CD14-positive monocyte (primary cell): ENCODE measurements around the gene EXOC4. TPM values are rescaled to one million over a fixed set of nuclear protein-coding genes. Genes with fewer than 3 reads are reported as not detected.

Experiments used
- DNase-seq, 3 donors: peaks; one replicate each; pipeline ENCODE4 v3.0.0-alpha.2; 2011 to 2022
- H2AFZ ChIP-seq: 2 replicates; pipeline ENCODE4 v1.6.0; 2012; ENCODE audit warnings: mild to moderate bottlenecking, low read depth, low read length, inconsistent platforms; ENCODE audit not compliant: insufficient read depth, poor library complexity, severe bottlenecking
- H3K27ac ChIP-seq, 2 donors: 1 replicate in 1 of 2; 2 replicates in 1 of 2; pipeline ENCODE4 v1.5.1; 2012 to 2013; ENCODE audit warnings: low read length in 2 of 2, control low read depth in 1 of 2, inconsistent platforms in 1 of 2, low read depth in 1 of 2, mild to moderate bottlenecking in 1 of 2
- H3K27me3 ChIP-seq, 2 donors: one replicate each; pipeline versions ENCODE4 v1.6.0 to v1.6.1; 2011 to 2013; ENCODE audit warnings: low read length in 2 of 2; ENCODE audit not compliant: control insufficient read depth in 2 of 2, insufficient read depth in 2 of 2
- H3K36me3 ChIP-seq, 2 donors: replicated peaks in 1 of 2; 1 replicate in 1 of 2; 2 replicates in 1 of 2; pipeline versions ENCODE4 v1.5.1 to v1.6.1; 2012 to 2013; ENCODE audit warnings: low read length in 2 of 2, control low read depth in 1 of 2, inconsistent platforms in 1 of 2, mild to moderate bottlenecking in 1 of 2; ENCODE audit not compliant: insufficient read depth in 2 of 2, control insufficient read depth in 1 of 2
- H3K4me1 ChIP-seq, 2 donors: 1 replicate in 1 of 2; 2 replicates in 1 of 2; pipeline versions ENCODE4 v1.5.1 to v1.6.1; 2012 to 2013; ENCODE audit warnings: low read length in 2 of 2, control low read depth in 1 of 2, inconsistent platforms in 1 of 2, mild to moderate bottlenecking in 1 of 2, moderate library complexity in 1 of 2; ENCODE audit not compliant: insufficient read depth in 2 of 2, control insufficient read depth in 1 of 2
- H3K4me2 ChIP-seq: replicated peaks from 2 replicates; pipeline ENCODE3; 2012; ENCODE audit warnings: low read length, moderate library complexity, mild to moderate bottlenecking; ENCODE audit not compliant: poor library complexity, severe bottlenecking; ENCODE audit errors: extremely low read depth
- H3K4me3 ChIP-seq, 3 experiments: fragments of 200-600 bp in 1 of 3; sonication (generic) in 1 of 3; replicated peaks in 1 of 3; 1 replicate in 2 of 3; 2 replicates in 1 of 3; pipeline ENCODE4 v1.5.1; 2011 to 2013; ENCODE audit warnings: low read length in 3 of 3, mild to moderate bottlenecking in 3 of 3, control low read depth in 2 of 3, low read depth in 2 of 3, inconsistent platforms in 1 of 3, moderate library complexity in 1 of 3
- H3K79me2 ChIP-seq: 2 replicates; pipeline ENCODE4 v1.6.0; 2012; ENCODE audit warnings: mild to moderate bottlenecking, control low read depth, inconsistent platforms, low read length, moderate library complexity; ENCODE audit not compliant: insufficient read depth
- H3K9ac ChIP-seq: 2 replicates; pipeline ENCODE4 v1.6.0; 2017; ENCODE audit warnings: low read length, mild to moderate bottlenecking; ENCODE audit not compliant: insufficient read depth, poor library complexity, severe bottlenecking
- H3K9me3 ChIP-seq, 2 donors: replicated peaks in 1 of 2; 1 replicate in 1 of 2; 2 replicates in 1 of 2; pipeline versions ENCODE4 v1.5.1 to v1.6.1; 2012 to 2013; ENCODE audit warnings: low read length in 2 of 2, control low read depth in 1 of 2; ENCODE audit not compliant: control insufficient read depth in 1 of 2, insufficient read depth in 1 of 2
- H4K20me1 ChIP-seq: 2 replicates; pipeline ENCODE4 v1.6.0; 2012; ENCODE audit warnings: mild to moderate bottlenecking, low read length, control low read depth, moderate library complexity; ENCODE audit not compliant: insufficient read depth
- H3K27ac Mint-ChIP-seq, 7 donors: one replicate each; pipeline ENCODE4 v1.8.0; 2020; ENCODE audit warnings: mild to moderate bottlenecking in 7 of 7, mixed read lengths in 7 of 7, moderate library complexity in 6 of 7, inconsistent platforms in 2 of 7
- H3K27me3 Mint-ChIP-seq, 3 donors: one replicate each; pipeline ENCODE4 v1.8.0; 2021 to 2022; ENCODE audit warnings: low read depth in 3 of 3, mild to moderate bottlenecking in 3 of 3, mixed read lengths in 3 of 3, moderate library complexity in 3 of 3, inconsistent platforms in 1 of 3
- H3K36me3 Mint-ChIP-seq, 2 donors: one replicate each; pipeline ENCODE4 v1.8.0; 2020; ENCODE audit warnings: mixed read lengths in 2 of 2, inconsistent platforms in 1 of 2, mild to moderate bottlenecking in 1 of 2
- H3K4me1 Mint-ChIP-seq: one replicate; pipeline ENCODE4 v1.8.0; 2020; ENCODE audit warnings: mild to moderate bottlenecking, mixed read lengths
- H3K4me3 Mint-ChIP-seq, 2 donors: one replicate each; pipeline ENCODE4 v1.8.0; 2020; ENCODE audit warnings: mild to moderate bottlenecking in 2 of 2, mixed read lengths in 2 of 2, moderate library complexity in 1 of 2
- H3K9me3 Mint-ChIP-seq, 7 donors: one replicate each; pipeline ENCODE4 v1.8.0; 2020 to 2022; ENCODE audit warnings: mixed read lengths in 7 of 7, mild to moderate bottlenecking in 6 of 7, moderate library complexity in 6 of 7, inconsistent platforms in 2 of 7
- WGBS: methylation state at CpG from one replicate; pipeline ENCODE4 v1.1.5; 2013; ENCODE audit warnings: missing lambda C conversion rate; ENCODE audit not compliant: insufficient coverage; 5-methylcytosine and 5-hydroxymethylcytosine counted together
- intact Hi-C, 2 donors: fragments of 100-400 bp; cut with micrococcal nuclease; formaldehyde crosslinking; loops; one replicate each; pipeline versions ENCODE4 v1.15.0 to v1.15.1; 2023
- polyA plus RNA-seq, 3 donors: library from polyadenylated mRNA; depleted of rRNA in 1 of 3; unstranded in 2 of 3; stranded (reverse) in 1 of 3; fragments of 300-500 nt in 2 of 3; fragments of >200 nt in 1 of 3; fragmentation: Illumina TruSeq in 2 of 3; gene quantifications; 1 replicate in 2 of 3; 2 replicates in 1 of 3; pipeline ENCODE4 v1.2.3, GENCODE V29; 2012 to 2021
- TF ChIP-seq, protein P1 (sequence below): fragments of 200-600 bp; IDR thresholded peaks from one replicate; pipeline ENCODE4 v1.8.0; 2022; ENCODE audit warnings: antibody characterized with exemption, mild to moderate bottlenecking

Gene EXOC4
- polyA plus RNA-seq, 3 donors: 20.6 to 22.3 (median 22.3) TPM

DNA sequence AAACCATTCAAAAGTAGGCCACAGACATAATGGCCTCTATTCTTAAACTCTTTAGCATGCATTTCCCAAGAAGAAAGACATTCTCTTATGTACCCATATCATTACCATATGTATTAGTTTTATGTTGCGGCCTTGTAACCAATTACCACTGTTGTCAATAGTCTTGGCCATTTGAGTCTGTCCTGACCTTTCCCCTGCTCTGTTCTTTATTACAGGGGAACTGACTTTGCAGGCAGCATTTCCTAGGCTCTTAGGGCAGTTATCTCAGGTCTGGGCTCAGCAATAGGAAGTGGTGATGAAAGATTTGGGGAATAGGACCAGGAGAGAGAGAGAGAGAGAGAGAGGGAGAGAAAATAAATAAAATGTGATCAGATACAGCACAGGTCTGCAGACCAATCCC lies 679.7 kb downstream of the EXOC4 start:
- no peaks in the 10 kb centered on the region for H3K9me3 ChIP-seq
- intact Hi-C loops: no loop called here
- H3K36me3 Mint-ChIP-seq: peaks cover 0 to 2% of the 10 kb centered on the region in 2 donors
- H3K4me2 ChIP-seq: no peak overlapping the region
- peak overlapping the region in 1 of 7 donors; percentile 50 for H3K27ac Mint-ChIP-seq
- H2AFZ ChIP-seq: no peak overlapping the region
- H3K27me3 ChIP-seq: no peaks in the 10 kb centered on the region
- H3K4me3 ChIP-seq: no peak overlapping the region
- H3K9ac ChIP-seq: no peak overlapping the region
- H3K36me3 ChIP-seq: no peaks in the 10 kb centered on the region
- DNase-seq: no peak
- H3K4me1 ChIP-seq: no peaks in the 10 kb centered on the region
- no peaks in the 10 kb centered on the region for H3K9me3 Mint-ChIP-seq
- no CpG with 5 or more reads among the region's 1 CpG for WGBS
- H3K27ac ChIP-seq: no peak overlapping the region
- H4K20me1 ChIP-seq: no peaks in the 10 kb centered on the region
- TF ChIP-seq, protein P1, sequence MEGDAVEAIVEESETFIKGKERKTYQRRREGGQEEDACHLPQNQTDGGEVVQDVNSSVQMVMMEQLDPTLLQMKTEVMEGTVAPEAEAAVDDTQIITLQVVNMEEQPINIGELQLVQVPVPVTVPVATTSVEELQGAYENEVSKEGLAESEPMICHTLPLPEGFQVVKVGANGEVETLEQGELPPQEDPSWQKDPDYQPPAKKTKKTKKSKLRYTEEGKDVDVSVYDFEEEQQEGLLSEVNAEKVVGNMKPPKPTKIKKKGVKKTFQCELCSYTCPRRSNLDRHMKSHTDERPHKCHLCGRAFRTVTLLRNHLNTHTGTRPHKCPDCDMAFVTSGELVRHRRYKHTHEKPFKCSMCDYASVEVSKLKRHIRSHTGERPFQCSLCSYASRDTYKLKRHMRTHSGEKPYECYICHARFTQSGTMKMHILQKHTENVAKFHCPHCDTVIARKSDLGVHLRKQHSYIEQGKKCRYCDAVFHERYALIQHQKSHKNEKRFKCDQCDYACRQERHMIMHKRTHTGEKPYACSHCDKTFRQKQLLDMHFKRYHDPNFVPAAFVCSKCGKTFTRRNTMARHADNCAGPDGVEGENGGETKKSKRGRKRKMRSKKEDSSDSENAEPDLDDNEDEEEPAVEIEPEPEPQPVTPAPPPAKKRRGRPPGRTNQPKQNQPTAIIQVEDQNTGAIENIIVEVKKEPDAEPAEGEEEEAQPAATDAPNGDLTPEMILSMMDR: no peak
- H3K4me1 Mint-ChIP-seq: no peaks in the 10 kb centered on the region
- H3K4me3 Mint-ChIP-seq: no peak overlapping the region
- no peaks in the 10 kb centered on the region for H3K79me2 ChIP-seq
- H3K27me3 Mint-ChIP-seq: no peaks in the 10 kb centered on the region

DNA sequence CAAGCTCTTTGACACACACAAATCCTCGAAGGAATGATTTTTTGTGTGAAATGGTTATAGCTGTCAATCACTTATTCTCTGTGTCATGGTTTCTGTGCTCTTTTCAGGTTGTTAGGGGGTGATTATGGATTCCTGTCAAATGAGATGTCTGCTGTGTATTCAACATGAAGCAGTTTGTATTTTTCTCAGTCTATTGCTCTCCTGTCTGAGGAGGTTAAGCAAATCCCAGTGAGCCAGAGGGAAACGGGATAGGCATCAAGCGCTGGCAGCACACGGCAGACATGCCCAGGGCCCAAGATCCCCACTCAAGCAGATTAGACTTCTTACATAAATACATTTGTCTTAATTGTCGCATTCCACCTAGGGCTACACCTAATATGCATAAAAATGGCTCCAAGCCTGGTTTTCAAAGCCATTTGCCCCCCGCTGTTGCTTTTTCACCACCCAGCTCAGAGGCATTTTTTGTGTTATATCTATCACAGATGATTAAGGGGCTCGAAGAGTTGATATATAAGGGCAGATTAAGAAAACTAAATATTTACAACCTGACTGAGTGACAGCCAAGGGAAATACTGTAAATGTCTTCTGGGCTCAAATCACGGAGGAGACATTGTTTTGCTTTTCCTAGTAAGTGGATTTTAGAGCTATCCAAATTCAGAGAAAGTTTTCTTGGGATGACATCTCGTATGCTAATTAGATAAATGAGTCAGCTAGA lies 681.5 kb downstream of the EXOC4 start:
- DNase-seq: no peak
- H3K9me3 ChIP-seq: no peaks in the 10 kb centered on the region
- H2AFZ ChIP-seq: no peak overlapping the region
- no peaks in the 10 kb centered on the region for H4K20me1 ChIP-seq
- peak overlapping the region in 1 of 7 donors; percentile 44 for H3K27ac Mint-ChIP-seq
- no peaks in the 10 kb centered on the region for H3K27me3 ChIP-seq
- H3K4me2 ChIP-seq: no peak overlapping the region
- peaks cover 12 to 14% of the 10 kb centered on the region in 2 donors for H3K36me3 Mint-ChIP-seq
- intact Hi-C loops: no loop called here
- H3K4me1 ChIP-seq: no peaks in the 10 kb centered on the region
- no peaks in the 10 kb centered on the region for H3K79me2 ChIP-seq
- no peaks in the 10 kb centered on the region for H3K4me1 Mint-ChIP-seq
- H3K9ac ChIP-seq: no peak overlapping the region
- H3K27ac ChIP-seq: no peak overlapping the region
- H3K27me3 Mint-ChIP-seq: no peaks in the 10 kb centered on the region
- H3K36me3 ChIP-seq: peaks cover 0 to 18% of the 10 kb centered on the region in 2 donors
- TF ChIP-seq, protein P1: no peak
- no peak overlapping the region for H3K4me3 ChIP-seq
- no peaks in the 10 kb centered on the region for H3K9me3 Mint-ChIP-seq
- 100% methylated on average over 3 of the region's 9 CpGs for WGBS
- H3K4me3 Mint-ChIP-seq: no peak overlapping the region
